HepG2 (cell line): Measurements from ENCODE around the gene AVPR2. TPM values are rescaled to one million over a fixed set of nuclear protein-coding genes. Genes with fewer than 3 reads are reported as not detected.

Experiments used
- ATAC-seq: fragments of 200-7000 bp; cut with Tn5 transposase; 3 replicates; pipeline ENCODE4 v1.9.1; 2020; ENCODE audit warnings: mild to moderate bottlenecking, moderate library complexity
- BruUV-seq: library from RNA; stranded (reverse); fragments of 400-500 nt; replicated peaks from 2 replicates; lab custom pipeline; 2021; lab: Mats Ljungman, UMichigan
- CTCF ChIA-PET: fragments of 300-600 bp; formaldehyde crosslinking; extraction: SDS; loops from one replicate; lab custom pipeline; 2021; ENCODE audit warnings: low total read pairs, inconsistent platforms, low intra/inter-chr PET ratio; lab: Yijun Ruan, JAX
- POLR2A ChIA-PET: fragments of 350-600 bp; sonication (Branson Sonifier 250); formaldehyde crosslinking; loops from one replicate; lab custom pipeline; 2020; ENCODE audit warnings: antibody characterized with exemption, inconsistent platforms; lab: Yijun Ruan, JAX
- DNase-seq: peaks from one replicate; pipeline ENCODE4 v3.0.0-alpha.2; 2015; ENCODE audit warnings: low spot score
- FAIRE-seq: peaks from 3 replicates; lab custom pipeline; 2011; peaks lifted over from hg19 to GRCh38; lab: Jason Lieb, UNC
- H2AFZ ChIP-seq: one replicate; pipeline ENCODE4 v1.6.1; 2011; ENCODE audit warnings: low read length, inconsistent platforms
- H3K27ac ChIP-seq: fragments of 300-600 bp; 3 replicates; pipeline ENCODE4 v1.8.0; 2011; ENCODE audit warnings: mixed run types, mild to moderate bottlenecking, mixed read lengths, low read length, inconsistent platforms; ENCODE audit not compliant: insufficient read depth; ENCODE audit errors: extremely low read length
- H3K27me3 ChIP-seq, 2 experiments: fragments of 200-600 bp in 1 of 2; 2 replicates in 1 of 2; 3 replicates in 1 of 2; pipeline versions ENCODE4 v1.6.0 to v1.8.0; 2011; ENCODE audit warnings: low read length in 2 of 2, mild to moderate bottlenecking in 2 of 2, moderate library complexity in 2 of 2, inconsistent platforms in 1 of 2; ENCODE audit not compliant: insufficient read depth in 2 of 2, control insufficient read depth in 1 of 2
- H3K36me3 ChIP-seq, 2 experiments: fragments of 200-600 bp in 1 of 2; replicated peaks in 1 of 2; 2 replicates in 1 of 2; 3 replicates in 1 of 2; pipeline versions ENCODE4 v1.5.1 to v1.8.0; 2011; ENCODE audit warnings: low read length in 2 of 2, inconsistent platforms in 1 of 2; ENCODE audit not compliant: insufficient read depth in 2 of 2, control insufficient read depth in 1 of 2
- H3K4me1 ChIP-seq: 2 replicates; pipeline ENCODE4 v1.5.1; 2012; ENCODE audit warnings: low read length, inconsistent platforms; ENCODE audit not compliant: insufficient read depth
- H3K4me2 ChIP-seq: 2 replicates; pipeline ENCODE4 v1.6.0; 2011; ENCODE audit warnings: low read depth, low read length, inconsistent platforms
- H3K4me3 ChIP-seq, 3 experiments: fragments of 200-600 bp in 1 of 3; sonication (generic), shearing (Covaris generic) in 1 of 3; replicated peaks in 1 of 3; 2 replicates each; pipeline ENCODE4 v1.5.1; 2011 to 2016; ENCODE audit warnings: low read length in 3 of 3, inconsistent platforms in 2 of 3, low read depth in 2 of 3, mild to moderate bottlenecking in 2 of 3, control low read depth in 1 of 3, mixed read lengths in 1 of 3; ENCODE audit not compliant: insufficient read depth in 1 of 3
- H3K79me2 ChIP-seq: one replicate; pipeline ENCODE4 v1.6.1; 2011; ENCODE audit warnings: low read length, inconsistent platforms; ENCODE audit not compliant: insufficient read depth
- H3K9ac ChIP-seq: 2 replicates; pipeline ENCODE4 v1.6.0; 2011; ENCODE audit warnings: mild to moderate bottlenecking, low read depth, low read length, inconsistent platforms; ENCODE audit not compliant: insufficient read depth
- H3K9me3 ChIP-seq: 2 replicates; pipeline ENCODE4 v1.5.1; 2012; ENCODE audit warnings: mild to moderate bottlenecking, low read length
- H4K20me1 ChIP-seq: 2 replicates; pipeline ENCODE4 v1.6.0; 2011; ENCODE audit warnings: inconsistent platforms, mild to moderate bottlenecking, low read length, moderate library complexity; ENCODE audit not compliant: insufficient read depth
- ATF1 ChIP-seq: IDR thresholded peaks from 2 replicates; pipeline ENCODE4 v1.6.1; 2016; ENCODE audit warnings: mild to moderate bottlenecking, control low read depth
- EZH2 ChIP-seq: conservative IDR thresholded peaks from 2 replicates; pipeline ENCODE4 v1.6.1; 2012; ENCODE audit warnings: mild to moderate bottlenecking, low read depth, low read length, moderate library complexity
- TOPORS ChIP-seq: sonication (generic); formaldehyde crosslinking; IDR thresholded peaks from 2 replicates; pipeline ENCODE4 v1.8.0; 2023; ENCODE audit warnings: mild to moderate bottlenecking, missing genetic modification reagents
- ZFYVE20 ChIP-seq: sonication (generic); formaldehyde crosslinking; IDR thresholded peaks from 2 replicates; pipeline ENCODE4 v1.8.0; 2023; ENCODE audit warnings: low read depth, mild to moderate bottlenecking, moderate library complexity, missing genetic modification reagents, borderline replicate concordance
- ZNF263 ChIP-seq: sonication (generic); formaldehyde crosslinking; IDR thresholded peaks from 2 replicates; pipeline ENCODE4 v1.4.0; 2020; ENCODE audit warnings: missing genetic modification reagents
- ZNF337 ChIP-seq: sonication (generic); formaldehyde crosslinking; IDR thresholded peaks from 2 replicates; pipeline ENCODE4 v1.5.1; 2020; ENCODE audit warnings: missing genetic modification reagents, low read depth, mild to moderate bottlenecking, borderline replicate concordance
- ZNF563 ChIP-seq: sonication (generic); formaldehyde crosslinking; IDR thresholded peaks from 2 replicates; pipeline ENCODE4 v1.8.0; 2022; ENCODE audit warnings: mild to moderate bottlenecking, moderate library complexity, missing genetic modification reagents
- ZSCAN21 ChIP-seq: sonication (generic); formaldehyde crosslinking; IDR thresholded peaks from 2 replicates; pipeline ENCODE4 v1.8.0; 2022; ENCODE audit warnings: mild to moderate bottlenecking, missing genetic modification reagents, moderate library complexity, borderline replicate concordance
- ZSCAN22 ChIP-seq: sonication (generic); formaldehyde crosslinking; IDR thresholded peaks from 2 replicates; pipeline ENCODE4 v1.4.0; 2020; ENCODE audit warnings: mild to moderate bottlenecking, missing genetic modification reagents
- WGBS: methylation state at CpG from one replicate; pipeline ENCODE4 v1.1.6; 2017; ENCODE audit warnings: low lambda C conversion rate; 5-methylcytosine and 5-hydroxymethylcytosine counted together
- in situ Hi-C: cut with HindIII; loops from 2 replicates; pipeline ENCODE4 v1.10.0; 2017; ENCODE audit warnings: low pct_unique_long_range_greater_than_20kb; ENCODE audit not compliant: extremely low pct_ligation_motif_present
- intact Hi-C: fragments of 100-400 bp; cut with micrococcal nuclease; formaldehyde crosslinking; loops from one replicate; pipeline ENCODE4 v1.10.0; 2022; ENCODE audit not compliant: unreplicated experiment
- polyA plus RNA-seq, 8 experiments: library from polyadenylated mRNA; depleted of rRNA in 3 of 8; stranded (reverse) in 7 of 8; unstranded in 1 of 8; fragments of >200 nt; fragmentation: Illumina TruSeq in 4 of 8; extraction: Trizol in 4 of 8; gene quantifications; 2 replicates each; pipeline versions ENCODE4 v1.2.1 to v1.2.3, GENCODE V29; 2011 to 2016; ENCODE audit warnings: low read depth in 4 of 8, missing spikeins in 1 of 8, mixed read lengths in 1 of 8; ENCODE audit not compliant: insufficient read depth in 1 of 8
- total RNA-seq, 5 experiments: library from RNA; depleted of rRNA; stranded (reverse); fragments of >200 nt; fragmentation: Illumina TruSeq; extraction: Trizol; gene quantifications; 2 replicates each; pipeline ENCODE4 v1.2.3, GENCODE V29; 2016; ENCODE audit warnings: low read depth in 1 of 5
- TF ChIP-seq, protein P1 (sequence below), 2 experiments: fragments of 450-650 bp in 1 of 2; sonication (generic) in 1 of 2; formaldehyde crosslinking in 1 of 2; IDR thresholded peaks; 2 replicates each; pipeline versions ENCODE4 v1.6.1 to v1.8.0; 2016 to 2022; ENCODE audit warnings: antibody characterized with exemption in 1 of 2, mild to moderate bottlenecking in 1 of 2, missing genetic modification reagents in 1 of 2
- TF ChIP-seq, protein P2 (sequence below): sonication (generic); formaldehyde crosslinking; IDR thresholded peaks from 2 replicates; pipeline ENCODE4 v1.4.0; 2020; ENCODE audit warnings: missing genetic modification reagents

AVPR2 gene
- total and polyA plus RNA-seq, 2 of the 13 experiments (the other 11 are each of a cell fraction or from before 2014, with no cell fraction given): not detected

DNA sequence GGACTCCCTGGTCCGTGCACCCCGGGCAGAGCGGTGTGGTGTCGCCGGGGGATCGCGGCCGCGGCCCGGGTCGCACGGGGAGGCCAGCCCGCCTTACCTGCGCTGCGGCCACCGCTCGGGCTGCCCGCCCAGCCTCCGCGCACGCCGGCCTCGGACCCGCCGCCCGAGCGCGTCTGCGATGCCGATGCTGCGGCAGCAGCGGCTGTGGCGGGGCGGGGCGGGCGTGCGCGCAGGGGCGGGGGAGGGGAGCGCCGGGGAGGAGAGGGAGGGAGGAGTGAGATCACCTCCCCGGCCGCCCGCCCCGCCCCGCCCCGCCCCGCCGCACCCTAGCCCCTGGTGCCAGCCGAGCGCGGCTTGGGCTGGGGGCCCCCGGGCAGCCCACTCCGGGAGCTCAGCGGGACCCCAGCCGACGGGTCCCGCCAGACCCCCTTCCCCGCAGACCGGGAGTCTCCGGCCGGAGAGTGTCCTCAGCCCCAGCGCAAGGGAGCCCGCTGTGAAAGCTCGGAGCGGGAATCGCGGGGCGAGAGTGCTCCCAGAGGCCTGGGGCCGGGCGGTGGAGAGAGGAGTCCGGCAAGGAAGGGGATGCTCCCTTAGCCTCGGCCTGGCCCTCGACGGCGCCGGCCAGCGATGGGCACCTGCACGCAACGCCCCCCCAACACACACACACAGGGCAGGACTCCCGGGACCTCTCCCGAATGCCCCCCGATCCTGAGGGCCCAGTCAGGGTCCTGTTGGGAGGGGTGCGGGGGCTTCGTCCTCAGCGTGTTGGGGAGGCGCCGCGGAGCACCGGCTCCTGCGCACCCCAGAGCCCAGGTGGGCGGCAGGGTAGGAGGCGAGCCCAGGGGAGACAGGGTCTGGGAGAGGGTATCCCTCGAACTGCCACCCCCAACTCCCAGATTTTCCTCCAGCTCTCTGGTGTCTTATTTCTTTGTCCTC, 18.2 kb upstream of the AVPR2 start, which contains the start of gene L1CAM:
TSS of gene L1CAM (minus strand) at position 206 of the 936 bp plus-strand sequence. CDS start 10,337 bp downstream, outside the sequence.
- ChIA-PET CTCF (no interaction called here), POLR2A (interaction anchor here (0.7 kb wide), 1 partner anchor 41 kb away, joined by 3 read pairs; no protein-coding TSS in a partner anchor)
- Histone ChIP-seq H3K79me2 (no peaks in the 10 kb centered on the region), H3K27me3 (peaks cover 0 to 19% of the 10 kb centered on the region in 2 experiments; a peak in 3 of 5 replicates), H3K36me3 (no peaks in the 10 kb centered on the region), H3K4me1 (peaks cover 19% of the 10 kb centered on the region), H3K9ac (no peak within 1 kb of the TSS), H3K4me2 (peak within 1 kb of the TSS; percentile 23), H4K20me1 (no peaks in the 10 kb centered on the region), H3K27ac (no peak within 1 kb of the TSS), H2AFZ (no peak within 1 kb of the TSS), H3K9me3 (no peaks in the 10 kb centered on the region), H3K4me3 (peak within 1 kb of the TSS in 2 of 3 experiments; percentile 33 to 55; a peak in 3 of 6 replicates)
- ATAC-seq (no peak; the same call in 2 of the 3 replicates), FAIRE-seq (no peak), DNase-seq (no peak)
- in situ Hi-C loops: no loop called here
- intact Hi-C loops: no loop called here
- WGBS: no CpG with 5 or more reads among the region's 94 CpGs
- no TSS peak for BruUV-seq
- TF ChIP-seq EZH2: 0 out of 2 replicates have a peak, but pooled peaks have one; percentile 40
- no peak for TF ChIP-seq ZNF337 (CRISPR knock-in tag)
- TF ChIP-seq ZNF263: peak; percentile 88
- no peak for TF ChIP-seq ZFYVE20 (CRISPR knock-in tag)
- TF ChIP-seq, protein P1, sequence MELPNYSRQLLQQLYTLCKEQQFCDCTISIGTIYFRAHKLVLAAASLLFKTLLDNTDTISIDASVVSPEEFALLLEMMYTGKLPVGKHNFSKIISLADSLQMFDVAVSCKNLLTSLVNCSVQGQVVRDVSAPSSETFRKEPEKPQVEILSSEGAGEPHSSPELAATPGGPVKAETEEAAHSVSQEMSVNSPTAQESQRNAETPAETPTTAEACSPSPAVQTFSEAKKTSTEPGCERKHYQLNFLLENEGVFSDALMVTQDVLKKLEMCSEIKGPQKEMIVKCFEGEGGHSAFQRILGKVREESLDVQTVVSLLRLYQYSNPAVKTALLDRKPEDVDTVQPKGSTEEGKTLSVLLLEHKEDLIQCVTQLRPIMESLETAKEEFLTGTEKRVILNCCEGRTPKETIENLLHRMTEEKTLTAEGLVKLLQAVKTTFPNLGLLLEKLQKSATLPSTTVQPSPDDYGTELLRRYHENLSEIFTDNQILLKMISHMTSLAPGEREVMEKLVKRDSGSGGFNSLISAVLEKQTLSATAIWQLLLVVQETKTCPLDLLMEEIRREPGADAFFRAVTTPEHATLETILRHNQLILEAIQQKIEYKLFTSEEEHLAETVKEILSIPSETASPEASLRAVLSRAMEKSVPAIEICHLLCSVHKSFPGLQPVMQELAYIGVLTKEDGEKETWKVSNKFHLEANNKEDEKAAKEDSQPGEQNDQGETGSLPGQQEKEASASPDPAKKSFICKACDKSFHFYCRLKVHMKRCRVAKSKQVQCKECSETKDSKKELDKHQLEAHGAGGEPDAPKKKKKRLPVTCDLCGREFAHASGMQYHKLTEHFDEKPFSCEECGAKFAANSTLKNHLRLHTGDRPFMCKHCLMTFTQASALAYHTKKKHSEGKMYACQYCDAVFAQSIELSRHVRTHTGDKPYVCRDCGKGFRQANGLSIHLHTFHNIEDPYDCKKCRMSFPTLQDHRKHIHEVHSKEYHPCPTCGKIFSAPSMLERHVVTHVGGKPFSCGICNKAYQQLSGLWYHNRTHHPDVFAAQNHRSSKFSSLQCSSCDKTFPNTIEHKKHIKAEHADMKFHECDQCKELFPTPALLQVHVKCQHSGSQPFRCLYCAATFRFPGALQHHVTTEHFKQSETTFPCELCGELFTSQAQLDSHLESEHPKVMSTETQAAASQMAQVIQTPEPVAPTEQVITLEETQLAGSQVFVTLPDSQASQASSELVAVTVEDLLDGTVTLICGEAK (IDR thresholded peaks at IDR 0.05): no peak
- TF ChIP-seq, protein P1 (CRISPR knock-in tag; IDR thresholded peaks at IDR 0.05): no peak
- no peak for TF ChIP-seq ZNF563 (CRISPR knock-in tag)
- no peak for TF ChIP-seq TOPORS
- no peak for TF ChIP-seq ATF1 (CRISPR knock-in tag)
- TF ChIP-seq, protein P2, sequence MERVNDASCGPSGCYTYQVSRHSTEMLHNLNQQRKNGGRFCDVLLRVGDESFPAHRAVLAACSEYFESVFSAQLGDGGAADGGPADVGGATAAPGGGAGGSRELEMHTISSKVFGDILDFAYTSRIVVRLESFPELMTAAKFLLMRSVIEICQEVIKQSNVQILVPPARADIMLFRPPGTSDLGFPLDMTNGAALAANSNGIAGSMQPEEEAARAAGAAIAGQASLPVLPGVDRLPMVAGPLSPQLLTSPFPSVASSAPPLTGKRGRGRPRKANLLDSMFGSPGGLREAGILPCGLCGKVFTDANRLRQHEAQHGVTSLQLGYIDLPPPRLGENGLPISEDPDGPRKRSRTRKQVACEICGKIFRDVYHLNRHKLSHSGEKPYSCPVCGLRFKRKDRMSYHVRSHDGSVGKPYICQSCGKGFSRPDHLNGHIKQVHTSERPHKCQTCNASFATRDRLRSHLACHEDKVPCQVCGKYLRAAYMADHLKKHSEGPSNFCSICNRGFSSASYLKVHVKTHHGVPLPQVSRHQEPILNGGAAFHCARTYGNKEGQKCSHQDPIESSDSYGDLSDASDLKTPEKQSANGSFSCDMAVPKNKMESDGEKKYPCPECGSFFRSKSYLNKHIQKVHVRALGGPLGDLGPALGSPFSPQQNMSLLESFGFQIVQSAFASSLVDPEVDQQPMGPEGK: no peak
- no peak for TF ChIP-seq ZSCAN21 (CRISPR knock-in tag)
- TF ChIP-seq ZSCAN22 (CRISPR knock-in tag): no peak
